B cell (primary cell): ENCODE data around the gene TTLL10. TPM values are rescaled to one million over a fixed set of nuclear protein-coding genes. Genes with fewer than 3 reads are reported as not detected.

Experiments
- ATAC-seq: fragments of 200-7000 bp; cut with Tn5 transposase; one replicate; pipeline ENCODE4 v1.10.0; 2021; ENCODE audit warnings: low read depth, mild to moderate bottlenecking, moderate number of reproducible peaks, moderate library complexity
- CTCF ChIA-PET: fragments of 350-600 bp; sonication (Branson Sonifier 250); formaldehyde crosslinking; loops from one replicate; lab custom pipeline; 2021; ENCODE audit warnings: antibody characterized with exemption, inconsistent platforms; lab: Charles Lee
- POLR2A ChIA-PET: fragments of 350-600 bp; sonication (Branson Sonifier 250); formaldehyde crosslinking; loops from one replicate; lab custom pipeline; 2021; ENCODE audit warnings: antibody characterized with exemption; lab: Charles Lee
- DNase-seq: peaks from one replicate; pipeline ENCODE4 v3.0.0; 2013
- H2AFZ ChIP-seq: 2 replicates; pipeline ENCODE4 v1.6.1; 2012; ENCODE audit warnings: mild to moderate bottlenecking, low read depth, low read length; ENCODE audit not compliant: insufficient read depth, poor library complexity, severe bottlenecking
- H3K27ac ChIP-seq, 2 donors: 1 replicate in 1 of 2; 2 replicates in 1 of 2; pipeline ENCODE4 v1.5.1; 2012 to 2013; ENCODE audit warnings: low read length in 2 of 2, mild to moderate bottlenecking in 2 of 2, moderate library complexity in 1 of 2
- H3K27me3 ChIP-seq, 4 experiments: fragments of 200-600 bp in 1 of 4; sonication (generic) in 1 of 4; replicated peaks in 1 of 4; 1 replicate in 2 of 4; 2 replicates in 2 of 4; pipeline versions ENCODE4 v1.6.1 to v1.7.0; 2013 to 2016; ENCODE audit warnings: low read length in 3 of 4, mild to moderate bottlenecking in 2 of 4, mixed read lengths in 1 of 4, moderate library complexity in 1 of 4; ENCODE audit not compliant: insufficient read depth in 4 of 4, control insufficient read depth in 3 of 4; ENCODE audit errors: control extremely low read depth in 1 of 4
- H3K36me3 ChIP-seq, 2 experiments: replicated peaks in 1 of 2; 1 replicate in 1 of 2; 2 replicates in 1 of 2; pipeline versions ENCODE4 v1.6.1 to v1.7.1; 2013; ENCODE audit warnings: low read length in 1 of 2; ENCODE audit not compliant: insufficient read depth in 2 of 2, control insufficient read depth in 1 of 2; ENCODE audit errors: control extremely low read depth in 1 of 2, extremely low read depth in 1 of 2
- H3K4me1 ChIP-seq, 2 donors: fragments of 200-600 bp in 1 of 2; sonication (generic) in 1 of 2; 1 replicate in 1 of 2; 2 replicates in 1 of 2; pipeline versions ENCODE4 v1.5.1 to v1.6.1; 2013 to 2017; ENCODE audit warnings: low read length in 2 of 2; ENCODE audit not compliant: control insufficient read depth in 2 of 2, insufficient read depth in 2 of 2
- H3K4me2 ChIP-seq: replicated peaks from 2 replicates; pipeline ENCODE3; 2012; ENCODE audit warnings: mild to moderate bottlenecking, low read depth, low read length; ENCODE audit not compliant: poor library complexity, severe bottlenecking
- H3K4me3 ChIP-seq, 5 experiments: fragments of 200-600 bp in 1 of 5; sonication (generic) in 1 of 5; 1 replicate in 3 of 5; 2 replicates in 2 of 5; pipeline versions ENCODE4 v1.5.1 to v1.7.0; 2011 to 2016; ENCODE audit warnings: low read length in 4 of 5, mild to moderate bottlenecking in 4 of 5, low read depth in 2 of 5, control low read depth in 1 of 5, moderate library complexity in 1 of 5; ENCODE audit not compliant: insufficient read depth in 1 of 5; ENCODE audit errors: control extremely low read depth in 1 of 5, extremely low read depth in 1 of 5
- H3K79me2 ChIP-seq: fragments of 200-600 bp; sonication (generic); one replicate; pipeline ENCODE4 v1.6.0; 2016; ENCODE audit warnings: low read length; ENCODE audit not compliant: control insufficient read depth, insufficient read depth
- H3K9ac ChIP-seq: fragments of 200-600 bp; sonication (generic); 2 replicates; pipeline ENCODE4 v1.6.1; 2017; ENCODE audit warnings: mild to moderate bottlenecking, low read length, moderate library complexity
- H3K9me3 ChIP-seq, 3 donors: one replicate each; pipeline versions ENCODE4 v1.6.1 to v1.7.1; 2013; ENCODE audit warnings: low read length in 2 of 3; ENCODE audit not compliant: control insufficient read depth in 2 of 3, insufficient read depth in 1 of 3; ENCODE audit errors: control extremely low read depth in 1 of 3
- H4K20me1 ChIP-seq: 2 replicates; pipeline ENCODE4 v1.6.0; 2012; ENCODE audit warnings: mild to moderate bottlenecking, low read length; ENCODE audit not compliant: insufficient read depth, control insufficient read depth, poor library complexity, severe bottlenecking
- H3K27ac Mint-ChIP-seq: one replicate; pipeline ENCODE4 v1.8.0; 2021; ENCODE audit warnings: mixed read lengths
- H3K27me3 Mint-ChIP-seq: one replicate; pipeline ENCODE4 v1.8.0; 2021; ENCODE audit warnings: mixed read lengths
- H3K4me1 Mint-ChIP-seq: one replicate; pipeline ENCODE4 v1.8.0; 2021; ENCODE audit warnings: mixed read lengths
- H3K4me3 Mint-ChIP-seq: one replicate; pipeline ENCODE4 v1.8.0; 2021; ENCODE audit warnings: mixed read lengths
- H3K9me3 Mint-ChIP-seq: one replicate; pipeline ENCODE4 v1.8.0; 2022; ENCODE audit warnings: mixed read lengths; ENCODE audit not compliant: insufficient read depth
- EZH2 ChIP-seq: IDR thresholded peaks from 2 replicates; pipeline ENCODE4 v1.6.1; 2012; ENCODE audit warnings: borderline replicate concordance, low read depth, mild to moderate bottlenecking, moderate library complexity, low read length; ENCODE audit not compliant: insufficient read depth, poor library complexity, severe bottlenecking
- WGBS: methylation state at CpG from one replicate; pipeline ENCODE4 v1.1.5; 2013; ENCODE audit warnings: missing lambda C conversion rate; ENCODE audit not compliant: insufficient coverage; 5-methylcytosine and 5-hydroxymethylcytosine counted together
- intact Hi-C: fragments of 100-400 bp; cut with micrococcal nuclease; formaldehyde crosslinking; loops from one replicate; pipeline ENCODE4 v1.10.0; 2022
- polyA plus RNA-seq: library from polyadenylated mRNA; depleted of rRNA; stranded (reverse); fragments of >200 nt; gene quantifications from 2 replicates; pipeline ENCODE4 v1.2.3, GENCODE V29; 2012
- total RNA-seq, 2 donors: library from RNA; stranded (reverse); fragments of 120-200 nt in 1 of 2; gene quantifications; 1 replicate in 1 of 2; 2 replicates in 1 of 2; pipeline versions ENCODE4 v1.2.3 to v1.2.4, GENCODE V29; 2013 to 2022
- TF ChIP-seq, protein P1 (sequence below): fragments of 200-600 bp; IDR thresholded peaks from one replicate; pipeline ENCODE4 v1.8.0; 2022; ENCODE audit warnings: antibody characterized with exemption, mild to moderate bottlenecking

Gene TTLL10
- total and polyA plus RNA-seq, 2 donors (not counting 1 experiment from before 2014, with no cell fraction given), result 0.37 to 0.45 TPM

DNA sequence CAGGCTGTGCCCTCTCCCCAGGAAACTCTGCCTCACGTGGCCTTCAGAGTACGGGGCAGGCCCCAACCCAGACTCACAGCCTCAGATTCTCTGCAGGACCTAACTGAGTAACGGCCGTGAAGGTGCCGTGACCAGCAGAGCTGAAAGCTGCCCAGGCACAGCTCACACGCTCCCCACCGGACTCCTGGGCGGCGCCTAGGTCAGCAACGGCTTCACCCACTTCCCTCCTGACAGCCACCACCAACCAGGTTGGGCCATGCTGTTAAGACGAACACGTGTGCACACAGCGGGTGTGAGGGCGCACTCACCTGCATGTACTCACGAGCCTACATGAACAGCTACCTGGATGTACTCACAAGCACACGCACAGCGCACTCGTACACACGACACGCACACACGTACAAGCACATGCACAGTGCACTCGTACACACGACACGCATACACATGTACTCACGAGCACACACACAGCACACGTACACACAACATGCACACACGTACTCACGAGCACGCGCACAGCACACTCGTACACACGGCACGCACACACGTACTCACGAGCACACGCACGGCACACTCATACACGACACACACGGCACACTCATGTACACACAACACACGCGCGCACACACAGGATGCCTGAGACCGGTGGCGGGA lies 49.0 kb downstream of the TTLL10 start:
- POLR2A ChIA-PET, result no interaction called here
- no peak overlapping the region for H3K27ac ChIP-seq
- 91% methylated on average over 44 of the region's 44 CpGs for WGBS
- peaks cover 0 to 78% of the 10 kb centered on the region in 2 experiments for H3K36me3 ChIP-seq
- ATAC-seq (no peak), DNase-seq (no peak)
- H3K9ac ChIP-seq, result no peak overlapping the region
- Mint-ChIP-seq H3K4me1 (peaks cover 3% of the 10 kb centered on the region), H3K9me3 (no peaks in the 10 kb centered on the region), H3K27ac (peak overlapping the region; percentile 59), H3K27me3 (no peaks in the 10 kb centered on the region), H3K4me3 (no peak overlapping the region)
- H4K20me1 ChIP-seq, result peaks cover 86% of the 10 kb centered on the region
- no peaks in the 10 kb centered on the region for H3K9me3 ChIP-seq
- H3K4me2 ChIP-seq, result no peak overlapping the region
- intact Hi-C loops, result no loop called here
- no peak overlapping the region for H3K4me3 ChIP-seq
- CTCF ChIA-PET, result interaction anchor here (1.0 kb wide), 1 partner anchor 69 kb away, joined by 3 read pairs; no protein-coding TSS in a partner anchor
- H3K4me1 ChIP-seq, result no peaks in the 10 kb centered on the region
- H3K27me3 ChIP-seq, result no peaks in the 10 kb centered on the region
- H2AFZ ChIP-seq, result no peak overlapping the region
- TF ChIP-seq, protein P1, sequence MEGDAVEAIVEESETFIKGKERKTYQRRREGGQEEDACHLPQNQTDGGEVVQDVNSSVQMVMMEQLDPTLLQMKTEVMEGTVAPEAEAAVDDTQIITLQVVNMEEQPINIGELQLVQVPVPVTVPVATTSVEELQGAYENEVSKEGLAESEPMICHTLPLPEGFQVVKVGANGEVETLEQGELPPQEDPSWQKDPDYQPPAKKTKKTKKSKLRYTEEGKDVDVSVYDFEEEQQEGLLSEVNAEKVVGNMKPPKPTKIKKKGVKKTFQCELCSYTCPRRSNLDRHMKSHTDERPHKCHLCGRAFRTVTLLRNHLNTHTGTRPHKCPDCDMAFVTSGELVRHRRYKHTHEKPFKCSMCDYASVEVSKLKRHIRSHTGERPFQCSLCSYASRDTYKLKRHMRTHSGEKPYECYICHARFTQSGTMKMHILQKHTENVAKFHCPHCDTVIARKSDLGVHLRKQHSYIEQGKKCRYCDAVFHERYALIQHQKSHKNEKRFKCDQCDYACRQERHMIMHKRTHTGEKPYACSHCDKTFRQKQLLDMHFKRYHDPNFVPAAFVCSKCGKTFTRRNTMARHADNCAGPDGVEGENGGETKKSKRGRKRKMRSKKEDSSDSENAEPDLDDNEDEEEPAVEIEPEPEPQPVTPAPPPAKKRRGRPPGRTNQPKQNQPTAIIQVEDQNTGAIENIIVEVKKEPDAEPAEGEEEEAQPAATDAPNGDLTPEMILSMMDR, result no peak
- no peak for TF ChIP-seq EZH2
- H3K79me2 ChIP-seq, result peaks cover 43% of the 10 kb centered on the region

DNA sequence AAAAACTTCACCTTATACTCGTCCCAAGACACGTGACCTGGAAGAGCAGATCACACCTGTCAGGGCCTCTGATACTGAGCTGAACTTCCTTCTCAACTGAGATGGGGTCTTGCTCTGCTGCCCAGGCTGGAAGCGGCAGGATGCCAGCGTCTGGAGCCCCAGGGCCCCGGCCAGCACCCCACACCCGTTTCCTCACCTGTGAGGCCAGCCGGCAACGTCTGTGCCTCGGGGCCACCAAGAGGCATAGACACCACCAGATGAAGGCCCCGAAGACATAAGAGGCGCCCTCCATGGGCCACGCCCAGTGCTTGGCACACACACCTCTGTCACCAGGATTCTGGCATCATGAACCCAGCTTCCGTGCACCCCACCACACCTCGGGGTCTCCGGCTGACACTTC lies 49.6 kb downstream of the TTLL10 start:
- Mint-ChIP-seq H3K9me3 (no peaks in the 10 kb centered on the region), H3K27me3 (no peaks in the 10 kb centered on the region), H3K4me1 (peaks cover 3% of the 10 kb centered on the region), H3K4me3 (no peak overlapping the region), H3K27ac (no peak overlapping the region)
- TF ChIP-seq, protein P1, result no peak
- no peak for TF ChIP-seq EZH2
- Histone ChIP-seq H3K4me2 (no peak overlapping the region), H3K9me3 (no peaks in the 10 kb centered on the region), H3K79me2 (peaks cover 49% of the 10 kb centered on the region), H2AFZ (no peak overlapping the region), H4K20me1 (peaks cover 93% of the 10 kb centered on the region), H3K4me3 (no peak overlapping the region), H3K27me3 (no peaks in the 10 kb centered on the region), H3K27ac (no peak overlapping the region), H3K36me3 (peaks cover 0 to 79% of the 10 kb centered on the region in 2 experiments), H3K4me1 (no peaks in the 10 kb centered on the region), H3K9ac (no peak overlapping the region)
- DNase-seq (no peak), ATAC-seq (no peak)
- POLR2A ChIA-PET, result no interaction called here
- CTCF ChIA-PET, result no interaction called here
- 99% methylated on average over 12 of the region's 15 CpGs for WGBS
- intact Hi-C loops, result no loop called here
